Spleen (tissue), 7 donors: ENCODE measurements around the gene TM4SF4.

Source experiments
- CTCF ChIP-seq, 11 experiments: fragments of 200-600 bp in 7 of 11; fragments of 450-650 bp in 4 of 11; sonication (generic) in 4 of 11; IDR thresholded peaks in 8 of 11; conservative IDR thresholded peaks in 3 of 11; 1 replicate in 7 of 11; 2 replicates in 4 of 11; pipeline versions ENCODE4 v1.4.0 to v1.8.0; 2016 to 2021; ENCODE audit warnings: antibody characterized with exemption in 11 of 11, inconsistent platforms in 4 of 11, mild to moderate bottlenecking in 1 of 11
- POLR2AphosphoS5 ChIP-seq, 3 donors: sonication (generic); formaldehyde crosslinking; IDR thresholded peaks; one replicate each; pipeline ENCODE4 v1.5.1; 2017; ENCODE audit warnings: antibody characterized with exemption in 3 of 3
- donor health status: DM: no; HTN: no; CAD: no; lungs with moderate emphysema.
- donor health status: DM: no; HTN: no; CAD: no.
- donor health status: DM: no; HTN: no; CAD: no.

GRCh38 chr3:149542375-149543312 is 68.1 kb downstream of the TM4SF4 start:
- TF ChIP-seq POLR2AphosphoS5 (IDR thresholded peaks at IDR 0.05) (no peak), CTCF (IDR thresholded peaks at IDR 0.05 in 8 of 11, conservative IDR thresholded peaks at IDR 0.05 in 3 of 11) (no peak)
